ENCODE results near the gene TYMP. TPM values are rescaled to one million over a fixed set of nuclear protein-coding genes. Genes with fewer than 3 reads are reported as not detected.
A peak's percentile ranks its signal among the peaks of the same experiment; 100 is the strongest.

The TYMP gene
- total RNA-seq, 1 donor from 2014 or later: 56.6 TPM

DNA sequence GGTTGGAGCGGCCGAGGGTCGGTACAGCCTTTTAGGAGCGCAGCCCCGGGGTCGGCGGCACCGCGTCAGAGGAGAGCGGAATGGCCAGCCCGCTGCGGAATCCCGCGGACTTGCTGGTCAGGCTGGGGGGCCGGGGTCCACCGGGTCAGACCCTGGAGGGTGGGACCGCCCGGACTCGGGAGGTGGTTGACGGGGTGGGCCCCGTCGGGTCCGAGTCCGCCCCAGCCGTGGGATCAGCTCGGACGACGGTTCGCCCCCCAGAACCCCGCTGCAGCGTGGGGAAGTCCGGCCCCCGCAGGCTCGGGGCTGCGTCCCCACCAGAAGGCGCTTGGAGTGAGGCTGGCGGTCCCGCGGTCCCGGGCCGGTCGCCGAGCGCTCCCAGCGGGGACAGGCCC is 48.8 kb downstream of the TYMP start:
- TF ChIP-seq, protein P1, sequence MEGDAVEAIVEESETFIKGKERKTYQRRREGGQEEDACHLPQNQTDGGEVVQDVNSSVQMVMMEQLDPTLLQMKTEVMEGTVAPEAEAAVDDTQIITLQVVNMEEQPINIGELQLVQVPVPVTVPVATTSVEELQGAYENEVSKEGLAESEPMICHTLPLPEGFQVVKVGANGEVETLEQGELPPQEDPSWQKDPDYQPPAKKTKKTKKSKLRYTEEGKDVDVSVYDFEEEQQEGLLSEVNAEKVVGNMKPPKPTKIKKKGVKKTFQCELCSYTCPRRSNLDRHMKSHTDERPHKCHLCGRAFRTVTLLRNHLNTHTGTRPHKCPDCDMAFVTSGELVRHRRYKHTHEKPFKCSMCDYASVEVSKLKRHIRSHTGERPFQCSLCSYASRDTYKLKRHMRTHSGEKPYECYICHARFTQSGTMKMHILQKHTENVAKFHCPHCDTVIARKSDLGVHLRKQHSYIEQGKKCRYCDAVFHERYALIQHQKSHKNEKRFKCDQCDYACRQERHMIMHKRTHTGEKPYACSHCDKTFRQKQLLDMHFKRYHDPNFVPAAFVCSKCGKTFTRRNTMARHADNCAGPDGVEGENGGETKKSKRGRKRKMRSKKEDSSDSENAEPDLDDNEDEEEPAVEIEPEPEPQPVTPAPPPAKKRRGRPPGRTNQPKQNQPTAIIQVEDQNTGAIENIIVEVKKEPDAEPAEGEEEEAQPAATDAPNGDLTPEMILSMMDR (IDR thresholded peaks at IDR 0.05; ENCODE audit: insufficient read depth, low read length, severe bottlenecking): no peak
- H3K36me3 ChIP-seq (ENCODE audit: control insufficient read depth, insufficient read depth, low read length): peaks cover 6% of the 10 kb centered on the region
- no peaks in the 10 kb centered on the region for H3K27me3 ChIP-seq (ENCODE audit: control insufficient read depth, insufficient read depth, low read length)
- FAIRE-seq (no peak), DNase-seq (ENCODE audit: low read depth) (no peak)
- peak overlapping the region; percentile 96 for H3K4me3 ChIP-seq (ENCODE audit: low read depth, low read length)

DNA sequence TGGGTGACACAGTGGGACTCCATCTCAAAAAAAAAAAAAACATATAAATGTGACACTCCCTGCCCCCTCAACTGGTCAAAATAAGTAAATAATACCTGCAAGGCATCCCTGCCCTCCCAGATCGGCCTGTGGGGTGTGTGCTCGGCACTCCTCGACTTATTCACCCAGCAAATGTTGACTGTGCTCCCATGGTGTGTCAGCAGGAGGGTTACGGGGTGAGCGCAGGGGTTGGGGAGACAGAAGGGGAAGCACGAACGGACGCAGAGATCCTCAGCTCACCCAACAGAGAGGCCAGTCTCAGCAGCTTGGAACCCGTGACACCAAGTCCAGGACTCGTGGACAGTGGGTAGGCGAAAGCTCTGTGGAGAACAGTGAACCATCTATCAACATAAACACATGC is 50.1 kb downstream of the TYMP start:
- DNase-seq (ENCODE audit: low read depth) (no peak), FAIRE-seq (no peak)
- H3K4me3 ChIP-seq (ENCODE audit: low read depth, low read length): no peak overlapping the region
- H3K36me3 ChIP-seq (ENCODE audit: control insufficient read depth, insufficient read depth, low read length): peaks cover 6% of the 10 kb centered on the region
- H3K27me3 ChIP-seq (ENCODE audit: control insufficient read depth, insufficient read depth, low read length): no peaks in the 10 kb centered on the region
- TF ChIP-seq, protein P1 (IDR thresholded peaks at IDR 0.05; ENCODE audit: insufficient read depth, low read length, severe bottlenecking): no peak

- H3K4me3 ChIP-seq (ENCODE audit: low read depth, low read length): no peak overlapping the region
- no peaks in the 10 kb centered on the region for H3K27me3 ChIP-seq (ENCODE audit: control insufficient read depth, insufficient read depth, low read length)
- TF ChIP-seq, protein P1 (IDR thresholded peaks at IDR 0.05; ENCODE audit: insufficient read depth, low read length, severe bottlenecking): no peak
- FAIRE-seq (no peak), DNase-seq (ENCODE audit: low read depth) (no peak)
- peaks cover 8% of the 10 kb centered on the region for H3K36me3 ChIP-seq (ENCODE audit: control insufficient read depth, insufficient read depth, low read length)
Measured at GRCh38 chr22:50477923-50478322, 51.9 kb downstream of the TYMP start.

DNA sequence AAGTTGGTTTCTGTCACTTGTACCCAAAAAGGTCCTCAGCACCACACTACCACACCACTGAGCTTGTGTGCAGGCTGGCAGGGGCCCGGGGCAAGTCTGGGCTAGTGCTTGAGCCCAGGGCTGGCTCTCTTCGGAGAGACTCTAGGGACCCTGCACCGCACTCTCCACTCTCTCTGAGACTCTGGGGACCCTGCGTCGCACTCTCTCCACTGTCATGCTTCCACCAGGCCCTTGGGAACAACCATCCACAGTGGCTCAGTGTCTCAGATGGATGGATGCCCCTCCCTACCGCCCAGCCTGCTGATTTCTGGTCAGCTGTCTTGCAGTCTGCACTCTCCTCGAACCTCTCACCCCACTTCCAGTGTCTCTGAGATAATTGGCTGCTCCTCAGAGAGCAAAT is 52.9 kb downstream of the TYMP start:
- TF ChIP-seq, protein P1 (IDR thresholded peaks at IDR 0.05; ENCODE audit: insufficient read depth, low read length, severe bottlenecking): no peak
- H3K4me3 ChIP-seq (ENCODE audit: low read depth, low read length): no peak overlapping the region
- FAIRE-seq (peak; percentile 55), DNase-seq (ENCODE audit: low read depth) (peak; percentile 28)
- no peaks in the 10 kb centered on the region for H3K27me3 ChIP-seq (ENCODE audit: control insufficient read depth, insufficient read depth, low read length)
- peaks cover 8% of the 10 kb centered on the region for H3K36me3 ChIP-seq (ENCODE audit: control insufficient read depth, insufficient read depth, low read length)

Other genes with a start within 250 kb of the TYMP start
- 138 and 176 TPM in 2 replicates for gene PLXNB2, start 222.4 kb downstream of the TYMP start, total RNA-seq
- 1.1 and 1.8 TPM in 2 replicates for gene DENND6B, start 203.0 kb downstream of the TYMP start, total RNA-seq
- gene PPP6R2, start 186.7 kb downstream of the TYMP start, total RNA-seq: 50.5 and 57.5 TPM in 2 replicates
- gene SBF1, start 55.0 kb downstream of the TYMP start, total RNA-seq: 123 and 129 TPM in 2 replicates
- gene ADM2, start 48.5 kb downstream of the TYMP start, total RNA-seq: 3.7 and 5.4 TPM in 2 replicates
- not detected in 2 replicates for gene MIOX, start 43.2 kb downstream of the TYMP start, total RNA-seq
- 10.3 and 12.7 TPM in 2 replicates for gene LMF2, start 22.3 kb downstream of the TYMP start, total RNA-seq
- 28.3 and 44.2 TPM in 2 replicates for gene NCAPH2, start 21.8 kb downstream of the TYMP start, total RNA-seq
- gene SCO2, start 4.4 kb downstream of the TYMP start, total RNA-seq: 2.0 and 2.1 TPM in 2 replicates
- 0.26 TPM in 2 replicates for gene KLHDC7B, start 15.9 kb upstream of the TYMP start, total RNA-seq
- gene SYCE3, start 32.9 kb upstream of the TYMP start, total RNA-seq: 0.51 and 0.79 TPM in 2 replicates
- gene CPT1B, start 48.4 kb upstream of the TYMP start, total RNA-seq: 3.4 and 8.2 TPM in 2 replicates
- gene CHKB, start 52.8 kb upstream of the TYMP start, total RNA-seq: 27.6 and 34.3 TPM in 2 replicates
- gene MAPK8IP2, start 70.8 kb upstream of the TYMP start, total RNA-seq: 0.53 and 0.77 TPM in 2 replicates
- 12.1 and 13.6 TPM in 2 replicates for gene ARSA, start 98.1 kb upstream of the TYMP start, total RNA-seq
- gene SHANK3, start 142.8 kb upstream of the TYMP start, total RNA-seq: 0.79 and 0.90 TPM in 2 replicates
- not detected in 2 replicates for gene ACR, start 208.2 kb upstream of the TYMP start, total RNA-seq

Data from bronchial epithelial cell (primary cell).